Stimulated activated CD8-positive, alpha-beta memory T cell treated with anti-CD3 and anti-CD28 coated beads, Interleukin-15, amount 100 ng/mL, for 48 hours (primary cell): ENCODE measurements around the gene THBS3.
"Not testable (repeated sequence)": the region's sequence is repeated elsewhere in the genome, so short reads cannot be mapped to it uniquely, and the experiment has no call there.

Source experiments
- DNase-seq, 2 donors: peaks; one replicate each; pipeline ENCODE4 v3.0.0-alpha.2; 2020; ENCODE audit warnings: low read depth in 2 of 2

THBS3 gene

DNA sequence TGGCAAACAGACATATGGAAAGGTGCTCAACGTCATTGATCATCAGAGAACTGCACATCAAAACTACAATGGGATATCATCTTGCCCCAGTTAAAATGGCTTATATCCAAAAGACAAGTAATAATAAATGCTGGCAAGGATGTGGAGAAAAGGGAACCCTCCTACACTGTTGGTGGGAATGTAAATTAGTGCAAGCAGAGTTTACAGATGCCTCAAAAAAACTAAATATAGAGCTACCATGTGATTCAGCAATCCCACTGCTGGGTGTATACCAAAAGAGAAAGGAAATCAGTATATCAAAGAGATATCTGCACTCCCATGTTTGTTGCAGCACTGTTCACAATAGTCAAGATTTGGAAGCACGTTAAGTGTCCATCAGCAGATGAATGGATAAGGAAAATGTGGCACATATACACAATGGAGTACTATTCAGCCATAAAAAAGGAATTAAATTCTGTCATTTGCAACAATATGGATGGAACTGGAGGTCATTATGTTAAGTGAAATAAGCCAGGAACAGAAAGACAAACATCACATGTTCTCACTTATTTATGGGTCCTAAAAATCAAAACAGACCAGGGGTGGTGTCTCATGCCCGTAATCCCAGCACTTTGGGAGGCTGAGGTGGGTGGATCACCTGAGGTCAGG is 51.6 kb downstream of the THBS3 start:
- not testable (repeated sequence) for DNase-seq
